GM10248 (cell line): ENCODE measurements around the gene MPND.

ENCODE experiments used
- CTCF ChIA-PET: fragments of 300-600 bp; sonication (Branson Sonifier 250); formaldehyde crosslinking; extraction: SDS; loops from one replicate; lab custom pipeline; 2021; ENCODE audit warnings: antibody characterized with exemption; lab: Yijun Ruan, JAX
- POLR2A ChIA-PET: fragments of 350-650 bp; sonication (Branson Sonifier 250); formaldehyde crosslinking; extraction: SDS; loops from one replicate; lab custom pipeline; 2020; ENCODE audit warnings: antibody characterized with exemption; lab: Yijun Ruan, JAX
- DNase-seq: peaks from one replicate; pipeline ENCODE4 v3.0.0; 2012; ENCODE audit errors: extremely low spot score
- CTCF ChIP-seq: IDR thresholded peaks from 2 replicates; pipeline ENCODE4 v1.5.1; 2012; ENCODE audit warnings: mild to moderate bottlenecking, low read depth; ENCODE audit errors: extremely low read depth, missing control alignments, control extremely low read depth

Gene MPND

GRCh38 chr19:4365791-4366665 is 22.7 kb downstream of the MPND start:
- POLR2A ChIA-PET, result no interaction called here
- no peak for DNase-seq
- TF ChIP-seq CTCF, result no peak
- CTCF ChIA-PET, result interaction anchor here (1.0 to 9.9 kb wide), 6 partner anchors 10 to 99 kb away, joined by 3 to 85 read pairs (median 6); partner anchors contain the start of gene SH3GL1

GRCh38 chr19:4366666-4367335 is 23.4 kb downstream of the MPND start:
- no peak for TF ChIP-seq CTCF
- POLR2A ChIA-PET, result no interaction called here
- CTCF ChIA-PET, result interaction anchor here (1.4 to 9.9 kb wide), 5 partner anchors 9 to 100 kb away, joined by 4 to 85 read pairs (median 7); partner anchors contain the start of gene SH3GL1
- DNase-seq, result no peak

GRCh38 chr19:4367336-4367723 is 24.0 kb downstream of the MPND start:
- ChIA-PET POLR2A (no interaction called here), CTCF (interaction anchor here (1.4 to 9.9 kb wide), 4 partner anchors 9 to 33 kb away, joined by 4 to 85 read pairs (median 6); partner anchors contain the start of gene SH3GL1)
- no peak for DNase-seq
- TF ChIP-seq CTCF, result no peak

GRCh38 chr19:4367781-4368127 is 24.4 kb downstream of the MPND start:
- POLR2A ChIA-PET, result interaction anchor here (0.5 kb wide), 1 partner anchor 125 kb away, joined by 3 read pairs; no protein-coding TSS in a partner anchor
- no peak for TF ChIP-seq CTCF
- no peak for DNase-seq
- CTCF ChIA-PET, result interaction anchor here (0.7 to 9.9 kb wide), 6 partner anchors 8 to 101 kb away, joined by 3 to 85 read pairs (median 6); partner anchors contain the start of gene SH3GL1

- ChIA-PET CTCF (interaction anchor here (0.7 to 9.9 kb wide), 7 partner anchors 9 to 101 kb away, joined by 3 to 85 read pairs (median 8); partner anchors contain the start of genes CHAF1A and SH3GL1), POLR2A (interaction anchor here (0.5 to 0.9 kb wide), 2 partner anchors 26 to 125 kb away, joined by 3 to 5 read pairs; partner anchors contain the start of gene MPND)
These were observed 24.9 kb downstream of the MPND start for GRCh38 chr19:4368128-4368820.

More at GRCh38 chr19:4368128-4368820, 24.9 kb downstream of the MPND start:
- no peak for DNase-seq
- TF ChIP-seq CTCF, result no peak
